D721Med (cell line): ENCODE measurements around the gene FGF19.

Experiments
- DNase-seq: peaks from one replicate; pipeline ENCODE4 v3.0.0; 2011; ENCODE audit warnings: low spot score; ENCODE audit not compliant: insufficient read length
- FAIRE-seq: peaks from 2 replicates; lab custom pipeline; 2011; peaks lifted over from hg19 to GRCh38; lab: Jason Lieb, UNC
- TF ChIP-seq, protein P1 (sequence below): IDR thresholded peaks from 2 replicates; pipeline ENCODE4 v1.5.1; 2012; ENCODE audit warnings: mild to moderate bottlenecking, control low read depth; ENCODE audit not compliant: insufficient read depth; ENCODE audit errors: missing control alignments

FGF19 gene, protein sequence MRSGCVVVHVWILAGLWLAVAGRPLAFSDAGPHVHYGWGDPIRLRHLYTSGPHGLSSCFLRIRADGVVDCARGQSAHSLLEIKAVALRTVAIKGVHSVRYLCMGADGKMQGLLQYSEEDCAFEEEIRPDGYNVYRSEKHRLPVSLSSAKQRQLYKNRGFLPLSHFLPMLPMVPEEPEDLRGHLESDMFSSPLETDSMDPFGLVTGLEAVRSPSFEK

DNA sequence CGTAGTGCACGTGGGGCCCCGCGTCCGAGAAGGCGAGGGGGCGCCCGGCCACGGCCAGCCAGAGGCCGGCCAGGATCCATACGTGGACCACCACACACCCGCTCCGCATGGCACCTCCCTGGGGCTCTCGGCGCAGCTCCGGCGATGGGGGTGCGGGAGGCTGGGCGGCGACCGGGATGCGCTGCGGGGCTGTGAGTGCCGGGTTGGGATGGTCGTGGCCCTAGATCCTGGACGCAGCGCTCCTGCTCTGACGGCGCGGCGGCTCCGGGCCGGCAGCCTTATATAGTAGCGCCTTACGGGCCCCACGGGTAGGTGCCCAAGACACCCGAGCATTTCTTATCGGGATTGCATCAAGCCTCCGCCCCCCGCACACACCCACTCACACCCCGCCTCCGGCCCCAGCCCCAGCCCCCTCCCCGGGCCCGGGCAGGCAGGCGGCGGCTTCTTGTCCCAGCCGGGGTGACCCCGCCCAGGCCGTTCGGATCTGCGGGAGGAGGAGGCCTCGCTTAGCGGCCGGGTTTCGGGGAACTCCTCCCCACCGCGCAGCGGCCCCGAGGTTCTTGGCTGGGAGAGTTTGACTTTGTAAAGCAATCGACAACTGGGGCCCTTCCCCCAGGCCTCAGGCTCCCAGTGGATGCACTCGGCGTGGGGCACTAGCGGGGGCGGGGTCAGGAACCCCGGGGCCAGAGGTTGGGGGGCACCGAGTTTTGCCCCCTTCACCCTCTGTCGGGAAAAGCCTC, at the start of gene FGF19:
Gene FGF19 (minus strand): TSS at position 255 of the 740 bp plus-strand sequence. CDS start 146 bp downstream, at position 109.
- DNase-seq (no peak), FAIRE-seq (no peak)

DNA sequence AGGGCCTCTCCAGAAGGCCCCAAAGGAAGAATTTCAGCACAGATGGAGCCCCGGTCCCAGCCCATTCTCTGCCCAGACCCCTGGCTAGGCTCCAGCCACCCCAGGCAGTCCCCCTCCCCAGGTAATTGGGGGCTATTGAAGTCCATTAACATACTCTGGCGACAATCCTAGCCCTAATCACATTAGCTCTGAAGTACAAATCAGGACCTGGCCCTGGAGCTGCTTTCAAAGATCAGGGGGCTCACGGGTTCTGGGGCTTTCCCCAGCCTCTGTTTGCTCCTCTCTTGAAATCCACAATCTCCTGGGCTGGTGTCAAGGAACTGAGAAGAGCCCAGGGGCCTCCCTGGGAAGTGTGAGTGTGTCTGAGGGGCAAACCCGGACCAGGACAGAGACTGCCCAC, 49.1 kb upstream of the FGF19 start:
- TF ChIP-seq, protein P1, sequence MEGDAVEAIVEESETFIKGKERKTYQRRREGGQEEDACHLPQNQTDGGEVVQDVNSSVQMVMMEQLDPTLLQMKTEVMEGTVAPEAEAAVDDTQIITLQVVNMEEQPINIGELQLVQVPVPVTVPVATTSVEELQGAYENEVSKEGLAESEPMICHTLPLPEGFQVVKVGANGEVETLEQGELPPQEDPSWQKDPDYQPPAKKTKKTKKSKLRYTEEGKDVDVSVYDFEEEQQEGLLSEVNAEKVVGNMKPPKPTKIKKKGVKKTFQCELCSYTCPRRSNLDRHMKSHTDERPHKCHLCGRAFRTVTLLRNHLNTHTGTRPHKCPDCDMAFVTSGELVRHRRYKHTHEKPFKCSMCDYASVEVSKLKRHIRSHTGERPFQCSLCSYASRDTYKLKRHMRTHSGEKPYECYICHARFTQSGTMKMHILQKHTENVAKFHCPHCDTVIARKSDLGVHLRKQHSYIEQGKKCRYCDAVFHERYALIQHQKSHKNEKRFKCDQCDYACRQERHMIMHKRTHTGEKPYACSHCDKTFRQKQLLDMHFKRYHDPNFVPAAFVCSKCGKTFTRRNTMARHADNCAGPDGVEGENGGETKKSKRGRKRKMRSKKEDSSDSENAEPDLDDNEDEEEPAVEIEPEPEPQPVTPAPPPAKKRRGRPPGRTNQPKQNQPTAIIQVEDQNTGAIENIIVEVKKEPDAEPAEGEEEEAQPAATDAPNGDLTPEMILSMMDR, result no peak
- FAIRE-seq, result no peak

More for the DNA sequence above, at the start of gene FGF19:
- TF ChIP-seq, protein P1, result no peak

DNA sequence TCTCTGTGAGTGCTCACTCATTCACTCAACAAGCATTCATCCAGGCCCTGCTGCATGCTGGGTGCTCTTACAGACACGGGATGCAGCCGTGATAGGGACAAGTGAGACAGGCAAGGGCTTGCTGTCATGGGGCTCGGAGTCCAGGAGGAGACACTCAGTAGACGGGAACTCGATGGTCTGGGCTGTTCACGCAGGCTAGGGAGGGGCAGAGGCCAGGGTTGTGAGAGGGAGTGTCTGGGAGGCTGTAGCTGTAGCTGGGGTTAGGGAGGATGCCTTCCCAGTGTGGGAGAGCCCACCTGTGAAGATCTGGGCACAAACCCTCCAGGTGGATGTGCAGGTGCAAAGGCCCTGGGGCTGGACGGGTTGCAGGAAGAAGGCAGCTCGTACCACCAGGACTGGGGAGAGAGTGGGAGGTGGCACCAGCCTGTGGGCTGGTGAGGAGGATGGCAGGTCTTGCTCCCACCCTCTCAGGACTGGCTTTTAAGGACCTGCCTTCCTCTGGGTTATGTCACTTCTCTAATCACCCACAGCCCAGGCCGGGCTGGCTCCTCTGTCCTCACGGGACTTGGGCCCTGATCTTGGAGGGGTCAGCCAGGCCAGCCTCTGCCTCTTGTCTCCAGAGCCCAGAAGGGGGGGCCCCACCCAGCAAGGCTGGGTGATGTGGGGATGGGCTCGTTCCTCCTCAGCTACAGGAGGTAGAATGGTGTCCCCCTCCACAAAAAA, 47.2 kb upstream of the FGF19 start:
- FAIRE-seq (no peak), DNase-seq (no peak)
- TF ChIP-seq, protein P1, result no peak

More for the DNA sequence above, 49.1 kb upstream of the FGF19 start:
- no peak for DNase-seq

DNA sequence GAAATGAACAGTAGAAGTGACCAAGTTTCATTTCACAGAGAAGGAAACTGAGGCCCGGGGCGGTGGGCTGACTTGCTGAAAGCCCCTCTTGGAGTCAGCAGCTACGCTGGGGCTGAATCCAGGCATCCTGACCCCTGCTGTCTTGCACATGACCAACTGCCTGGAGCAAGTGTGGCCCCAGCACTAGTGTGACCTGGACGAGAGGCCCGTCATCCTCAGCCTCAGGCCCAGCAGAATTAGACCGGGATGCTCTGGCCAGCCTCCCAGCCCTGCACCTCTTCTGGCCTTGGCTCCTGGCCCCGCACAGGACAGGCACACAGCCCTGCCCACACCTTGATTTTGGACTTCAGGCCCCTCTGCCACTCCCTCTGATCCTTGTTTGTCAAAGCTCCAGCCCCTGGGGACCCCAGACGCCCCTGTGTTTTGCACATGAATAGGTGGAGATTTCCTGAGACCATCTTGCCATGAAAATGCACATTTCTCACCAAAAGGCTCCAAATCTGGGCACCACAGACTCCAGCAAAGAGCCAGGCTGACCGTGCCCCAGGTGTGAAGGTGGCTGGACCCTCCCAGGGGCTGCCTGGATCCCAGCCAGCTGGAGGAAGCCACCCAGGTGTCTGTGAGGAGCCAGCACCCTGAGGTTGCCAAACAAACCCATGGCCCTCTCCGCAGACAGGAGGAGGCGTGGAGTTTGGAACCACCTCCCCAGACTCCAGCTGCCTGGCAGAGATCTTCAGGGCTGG, 46.5 kb upstream of the FGF19 start:
- FAIRE-seq, result no peak
- no peak for DNase-seq
- TF ChIP-seq, protein P1, result no peak

DNA sequence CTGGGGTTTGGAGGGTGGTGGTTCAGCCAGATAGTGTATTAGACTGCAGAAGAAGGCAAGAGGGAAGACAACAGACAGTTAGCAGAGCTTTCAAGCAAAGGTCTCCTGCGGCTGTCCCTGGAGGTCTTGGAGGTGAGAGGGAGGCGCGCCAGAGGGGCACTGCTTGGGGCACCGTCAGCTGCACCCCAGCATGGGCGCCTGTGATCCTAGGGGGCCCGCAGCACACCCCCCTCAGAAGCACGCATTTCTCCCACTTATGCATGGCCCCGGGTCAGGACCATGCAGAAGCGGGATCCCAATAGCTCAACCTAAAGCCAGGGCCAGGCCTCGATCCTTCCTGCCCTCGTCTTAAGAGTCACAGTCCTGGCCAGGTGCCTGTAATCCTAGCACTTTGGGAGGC, 44.8 kb upstream of the FGF19 start:
- TF ChIP-seq, protein P1, result no peak
- DNase-seq, result no peak
- FAIRE-seq, result no peak

DNA sequence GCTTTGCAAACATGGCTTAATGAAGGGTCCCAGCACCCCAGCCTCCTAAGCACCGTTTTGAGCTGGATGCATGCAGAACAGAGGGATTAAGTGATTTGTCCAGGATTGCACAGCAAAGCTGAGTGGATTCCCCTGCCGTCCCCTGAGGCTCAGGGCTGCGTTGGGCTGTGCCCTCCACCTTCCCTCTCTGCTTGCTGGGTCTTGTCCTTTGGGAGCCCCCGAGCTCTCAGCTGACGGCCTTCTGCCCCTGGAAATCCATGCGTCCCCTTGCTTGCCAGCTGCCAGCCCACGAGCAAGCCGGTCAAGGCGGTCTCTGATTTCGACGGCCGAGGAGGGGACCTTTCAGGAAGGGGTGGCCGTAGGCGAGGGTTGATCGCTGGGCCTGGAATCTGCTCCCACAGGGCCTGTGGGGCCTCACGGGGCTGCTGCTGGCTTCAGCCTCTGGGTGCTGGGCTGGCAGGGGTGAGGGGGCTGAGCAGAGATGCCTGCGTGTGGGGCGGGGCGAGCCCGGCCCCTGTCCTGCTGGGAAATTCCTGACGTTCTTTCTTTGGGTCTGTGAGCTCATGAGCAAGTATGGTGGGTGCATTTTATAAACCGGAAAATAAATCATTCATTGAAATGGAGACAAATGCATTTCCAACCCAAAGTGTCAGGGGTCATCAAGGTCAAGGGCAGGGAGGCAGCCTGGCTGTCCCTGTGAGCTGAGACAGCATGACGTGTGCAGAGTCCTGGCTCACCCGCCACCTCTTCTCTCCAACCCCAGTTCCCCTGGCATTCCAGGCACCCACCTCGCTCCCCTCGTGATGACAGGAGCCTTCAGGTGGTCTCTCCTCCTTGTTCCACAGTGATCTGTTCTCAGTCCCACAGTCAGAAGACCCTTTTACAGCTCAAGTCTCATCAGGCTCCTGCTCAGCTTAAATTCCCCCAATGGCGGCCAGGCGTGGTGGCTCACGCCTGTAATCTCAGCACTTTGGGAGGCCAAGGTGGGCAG, 43.2 kb upstream of the FGF19 start:
- FAIRE-seq (no peak), DNase-seq (no peak)
- TF ChIP-seq, protein P1, result no peak
